Measurements from ENCODE around the gene ARPC1A.
"Not testable (repeated sequence)": the region's sequence is repeated elsewhere in the genome, so short reads cannot be mapped to it uniquely, and the experiment has no call there.

The ARPC1A gene

DNA sequence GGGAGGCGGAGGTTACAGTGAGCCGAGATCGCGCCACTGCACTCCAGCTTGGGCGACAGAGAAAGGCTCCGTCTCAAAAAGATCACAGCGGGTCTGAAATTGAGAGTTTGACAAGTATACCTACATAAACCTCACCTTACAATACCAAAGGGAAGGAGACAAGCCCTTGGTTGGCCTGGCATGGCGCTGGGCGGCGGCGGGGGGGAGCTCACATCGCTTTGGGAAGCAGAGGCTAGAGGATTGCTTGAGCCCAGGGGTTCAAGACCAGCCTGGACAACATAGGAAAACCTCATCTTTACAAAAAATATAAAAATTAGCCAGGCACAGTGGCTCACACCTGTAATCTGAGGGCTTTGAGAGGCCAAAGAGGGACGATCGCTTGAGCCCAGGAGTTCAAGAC, 1.1 kb upstream of the ARPC1A start:
- DNase-seq: no peak

DNA sequence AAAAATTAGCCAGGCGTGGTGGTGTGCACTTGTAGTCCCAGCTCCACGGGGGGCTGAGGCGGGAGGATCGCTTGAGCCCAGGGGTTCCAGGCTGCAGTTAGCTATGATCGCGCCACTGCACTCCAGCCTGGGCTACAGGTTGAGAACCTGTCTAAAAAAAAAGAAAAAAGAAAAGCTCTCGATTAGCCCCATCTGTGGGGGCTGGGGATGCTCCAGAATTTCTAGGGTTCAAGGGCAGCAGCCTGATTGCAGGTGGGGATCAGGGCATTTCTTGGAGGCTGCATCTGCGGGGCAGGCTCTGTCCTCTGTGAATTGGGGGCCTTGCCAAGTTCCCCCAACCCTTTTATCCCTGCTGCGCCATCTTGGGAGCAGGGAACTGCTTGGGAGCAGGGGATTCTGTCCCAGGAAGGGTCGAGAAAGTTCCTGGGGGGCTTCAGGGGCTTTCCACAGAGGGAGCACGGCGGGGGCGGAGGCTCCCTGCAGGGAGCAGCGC, 651 bp upstream of the ARPC1A start:
- no peak for DNase-seq

DNA sequence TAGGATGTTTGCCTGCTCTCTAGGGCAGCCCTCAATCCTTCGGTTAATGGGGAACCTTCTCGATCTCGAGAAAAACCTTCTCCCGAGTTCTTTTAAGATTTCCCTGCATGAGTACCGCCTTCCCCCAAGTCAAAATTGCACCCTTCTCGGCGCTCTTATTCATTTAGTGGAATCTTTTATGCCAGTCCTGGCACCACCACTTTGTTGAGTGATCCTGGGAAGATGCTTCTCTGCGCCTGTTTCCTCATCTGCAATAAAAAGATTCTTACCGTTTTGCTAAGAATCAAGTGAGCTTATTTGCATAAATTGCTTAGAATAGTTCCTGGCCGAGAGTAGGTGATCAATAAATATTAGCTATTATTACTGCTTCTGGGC, 697 bp downstream of the ARPC1A start:
- DNase-seq: no peak

DNA sequence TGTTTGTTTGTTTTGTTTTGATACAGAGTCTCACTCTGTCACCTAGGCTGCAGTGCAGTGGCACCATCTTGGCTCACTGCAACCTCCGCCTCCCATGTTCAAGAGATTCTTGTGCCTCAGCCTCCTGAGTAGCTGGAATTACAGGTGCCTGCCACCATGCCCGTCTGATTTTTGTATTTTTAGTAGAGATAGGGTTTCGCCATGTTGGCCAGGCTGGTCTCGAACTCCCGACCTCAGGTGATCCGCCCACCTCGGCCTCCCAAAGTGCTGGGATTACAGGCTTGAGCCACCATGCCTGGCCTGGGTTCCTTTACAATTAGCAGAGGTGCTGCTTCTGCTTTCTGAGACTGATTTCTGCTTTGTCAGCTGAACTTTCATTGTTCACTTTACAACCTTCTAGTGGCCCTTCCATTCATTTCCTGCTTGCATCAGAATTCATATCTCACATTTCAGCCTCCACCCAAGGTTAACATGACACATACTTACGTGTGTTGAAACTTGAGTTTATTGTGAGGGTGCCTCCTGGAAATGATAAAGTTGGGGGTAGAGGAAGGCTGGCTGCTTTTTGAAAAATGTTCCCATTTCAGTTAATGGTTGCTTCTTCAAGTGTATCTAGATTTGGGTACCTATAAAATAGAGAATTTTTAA, 4.7 kb downstream of the ARPC1A start:
- DNase-seq: peak; percentile 71

DNA sequence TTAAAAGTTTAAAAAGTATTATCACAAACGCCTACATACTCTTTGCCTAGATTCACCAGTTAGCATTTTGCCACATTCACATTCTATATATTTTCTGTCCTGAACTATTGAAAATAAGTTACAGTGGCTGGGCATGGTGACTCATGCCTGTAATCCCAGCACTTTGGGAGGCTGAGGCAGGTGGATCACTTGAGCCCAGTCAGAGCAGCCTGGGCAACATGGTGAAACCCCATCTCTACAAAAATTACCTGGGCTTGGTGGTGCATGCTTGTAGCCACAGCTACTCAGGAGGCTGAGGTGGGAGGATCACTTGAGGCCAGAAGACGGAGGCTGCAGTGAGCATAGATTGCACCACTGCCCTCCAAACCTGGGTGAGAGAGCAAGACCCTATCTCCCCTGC, 5.3 kb downstream of the ARPC1A start:
- no peak for DNase-seq

DNA sequence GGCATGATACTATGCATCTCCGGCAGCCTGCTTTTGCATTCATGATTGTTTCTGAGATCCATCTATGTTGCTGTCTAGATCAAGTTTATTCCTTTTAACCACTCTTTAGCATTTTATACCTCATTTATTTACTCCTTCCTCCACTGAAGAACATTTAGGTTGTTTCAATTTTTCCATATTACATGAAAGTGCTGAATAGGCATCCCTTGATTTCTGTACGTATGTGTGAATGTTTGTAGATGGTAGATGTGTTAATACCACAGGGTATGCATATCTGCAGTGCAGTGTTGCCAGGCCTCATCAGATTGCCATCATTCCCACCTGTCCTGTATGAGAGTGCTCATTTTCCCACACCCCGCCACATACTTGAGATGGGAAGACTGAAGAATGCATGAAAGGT, 13.9 kb downstream of the ARPC1A start:
- DNase-seq: no peak

DNA sequence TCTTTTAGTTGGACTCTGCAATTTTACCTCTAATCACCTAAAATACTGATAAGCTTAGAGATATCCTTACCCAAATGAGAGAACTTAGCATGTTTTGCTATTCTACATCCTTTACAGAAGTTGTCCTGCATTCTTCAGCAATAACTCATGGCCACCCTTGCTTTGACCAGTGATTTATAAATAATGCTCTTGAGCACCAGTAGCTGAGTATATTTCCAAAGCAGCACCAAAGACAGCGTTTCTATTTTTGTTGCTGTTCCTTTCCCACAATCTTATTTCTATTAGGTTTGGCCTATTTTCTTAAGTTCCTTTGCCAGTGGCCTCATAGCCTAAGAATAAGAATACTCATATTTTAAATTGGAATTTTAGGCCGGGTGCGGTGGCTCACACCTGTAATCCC, 15.0 kb downstream of the ARPC1A start:
- DNase-seq: no peak

DNA sequence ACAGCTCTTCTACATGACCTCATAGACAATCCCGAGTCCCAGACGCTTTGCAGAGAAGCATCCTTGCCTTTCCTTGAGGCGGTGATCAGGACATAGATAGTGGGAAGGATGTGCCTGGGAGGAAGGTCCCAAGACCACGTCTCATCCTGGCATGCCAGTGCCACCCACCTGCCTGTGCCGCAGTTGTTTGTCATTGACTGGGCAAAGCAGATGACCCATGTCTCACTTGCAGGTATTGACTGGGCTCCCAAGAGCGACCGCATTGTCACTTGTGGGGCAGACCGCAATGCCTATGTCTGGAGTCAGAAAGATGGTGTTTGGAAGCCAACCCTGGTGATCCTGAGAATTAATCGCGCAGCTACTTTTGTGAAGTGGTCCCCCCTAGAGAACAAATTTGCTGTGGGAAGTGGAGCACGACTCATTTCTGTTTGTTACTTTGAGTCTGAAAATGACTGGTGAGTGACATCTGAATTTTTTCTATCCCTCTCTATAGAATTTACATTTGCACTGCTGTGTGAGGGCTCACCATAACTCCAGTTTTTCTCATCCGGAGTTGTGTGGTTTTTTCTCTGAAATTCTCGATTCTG, 18.5 kb downstream of the ARPC1A start:
- no peak for DNase-seq

DNA sequence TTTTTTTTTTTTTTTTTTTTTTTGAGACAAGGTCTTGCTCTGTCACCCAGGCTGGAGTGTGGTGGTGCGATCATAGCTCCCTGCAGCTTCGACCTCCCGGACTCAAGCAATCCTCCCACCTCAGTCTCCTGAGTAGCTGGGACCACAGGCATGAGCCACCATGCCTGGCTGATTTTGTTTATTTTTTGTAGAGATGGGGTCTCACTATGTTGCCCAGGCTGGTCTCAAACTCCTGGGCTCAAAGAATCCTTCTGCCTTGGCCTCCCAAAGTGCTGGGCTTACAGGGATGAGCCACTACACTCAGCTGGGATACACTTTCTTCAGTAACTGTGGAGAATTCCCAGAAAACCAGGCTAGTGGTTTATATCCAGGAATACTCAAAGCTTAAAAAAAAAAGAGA, 24.9 kb downstream of the ARPC1A start:
- not testable (repeated sequence) for DNase-seq

DNA sequence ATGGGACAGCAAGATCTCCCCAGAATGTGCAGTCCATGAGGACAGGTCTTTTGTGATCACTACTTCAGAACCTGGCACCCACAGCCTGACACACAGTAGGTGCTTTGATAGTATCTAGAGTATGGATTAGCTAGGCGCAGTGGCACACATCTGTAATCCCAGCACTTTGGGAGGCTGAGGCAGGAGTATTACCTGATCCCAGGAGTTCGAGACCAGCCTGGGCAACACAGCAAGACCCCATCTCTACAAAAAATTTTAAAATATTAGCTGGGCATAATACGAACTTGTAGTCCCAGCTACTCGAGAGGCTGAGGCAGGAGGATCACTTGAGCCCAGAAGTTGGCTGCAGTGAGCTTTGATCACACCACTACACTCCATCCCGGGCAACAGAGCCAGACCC, 26.5 kb downstream of the ARPC1A start:
- DNase-seq: no peak

DNA sequence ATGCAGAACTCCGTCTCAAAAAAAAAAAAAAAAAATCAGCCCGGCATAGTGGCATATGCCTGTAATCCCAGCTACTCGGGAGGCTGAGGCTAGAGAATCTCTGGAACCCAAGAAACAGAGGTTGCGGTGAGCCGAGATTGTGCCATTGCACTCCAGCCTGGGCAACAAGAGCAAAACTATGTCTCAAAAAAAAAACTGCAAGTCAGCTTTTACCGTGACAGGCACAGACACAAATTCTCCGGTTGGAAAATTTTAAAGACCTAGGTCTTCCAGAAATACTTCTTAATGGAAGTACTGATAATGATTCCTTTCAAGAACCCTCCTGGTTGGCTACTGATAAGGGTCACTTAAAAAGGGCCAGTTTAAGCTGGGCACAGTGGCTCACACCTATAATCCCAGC, 29.4 kb downstream of the ARPC1A start:
- DNase-seq: no peak

DNA sequence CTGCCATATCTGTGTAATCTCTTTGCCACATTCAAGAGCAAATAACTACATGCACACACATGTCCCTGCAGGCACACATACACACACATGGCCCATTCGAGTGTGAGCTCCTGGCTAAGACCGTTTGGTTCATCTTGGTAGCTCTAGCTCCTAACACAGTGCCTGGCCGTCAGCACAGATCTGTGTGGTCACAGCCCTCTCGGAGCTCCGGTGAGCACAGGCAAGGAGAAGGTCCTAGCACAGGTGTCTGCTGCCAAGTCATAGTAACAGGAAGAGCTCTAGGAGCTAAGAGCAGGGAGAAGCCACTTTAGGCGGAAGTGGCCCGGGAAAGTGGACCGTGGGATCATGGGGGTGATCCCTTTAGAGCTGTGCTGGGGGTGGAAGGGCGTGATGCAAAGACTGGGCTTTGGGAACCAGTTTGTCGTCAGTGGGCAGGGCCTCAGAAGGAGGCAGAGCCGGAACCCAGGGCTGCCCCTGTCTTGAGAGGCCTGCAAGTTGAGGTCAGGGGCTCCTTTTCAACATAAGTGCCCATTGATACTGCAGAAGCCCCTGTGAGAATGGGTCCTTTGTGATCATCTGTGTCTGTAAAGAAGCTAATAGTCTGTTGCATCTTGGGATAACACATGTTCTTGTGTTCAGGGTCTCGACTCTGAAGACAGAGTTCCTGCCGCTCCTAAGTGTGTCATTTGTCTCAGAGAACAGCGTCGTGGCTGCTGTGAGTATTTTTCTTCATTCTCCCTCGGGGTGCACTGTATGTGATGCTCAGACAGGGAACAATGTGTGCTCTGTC, 32.2 kb downstream of the ARPC1A start:
- DNase-seq: no peak

DNA sequence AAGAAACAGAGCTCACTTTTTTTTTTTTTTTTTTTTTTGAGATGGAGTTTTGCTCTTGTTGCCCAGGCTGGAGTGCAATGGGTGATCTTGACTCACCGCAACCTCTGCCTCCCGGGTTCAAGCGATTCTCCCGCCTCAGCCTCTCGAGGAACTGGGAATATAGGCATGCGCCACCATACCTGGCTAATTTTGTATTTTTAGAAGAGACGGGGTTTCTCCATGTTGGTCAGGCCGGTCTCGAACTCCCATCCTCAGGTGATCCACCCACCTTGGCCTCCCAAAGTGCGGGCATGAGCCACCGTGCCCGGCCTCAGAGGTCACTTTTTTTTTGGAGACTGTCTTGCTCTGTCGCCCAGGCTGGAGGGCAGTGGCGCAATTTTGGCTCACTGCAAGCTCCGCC, 32.8 kb downstream of the ARPC1A start:
- not testable (repeated sequence) for DNase-seq

DNA sequence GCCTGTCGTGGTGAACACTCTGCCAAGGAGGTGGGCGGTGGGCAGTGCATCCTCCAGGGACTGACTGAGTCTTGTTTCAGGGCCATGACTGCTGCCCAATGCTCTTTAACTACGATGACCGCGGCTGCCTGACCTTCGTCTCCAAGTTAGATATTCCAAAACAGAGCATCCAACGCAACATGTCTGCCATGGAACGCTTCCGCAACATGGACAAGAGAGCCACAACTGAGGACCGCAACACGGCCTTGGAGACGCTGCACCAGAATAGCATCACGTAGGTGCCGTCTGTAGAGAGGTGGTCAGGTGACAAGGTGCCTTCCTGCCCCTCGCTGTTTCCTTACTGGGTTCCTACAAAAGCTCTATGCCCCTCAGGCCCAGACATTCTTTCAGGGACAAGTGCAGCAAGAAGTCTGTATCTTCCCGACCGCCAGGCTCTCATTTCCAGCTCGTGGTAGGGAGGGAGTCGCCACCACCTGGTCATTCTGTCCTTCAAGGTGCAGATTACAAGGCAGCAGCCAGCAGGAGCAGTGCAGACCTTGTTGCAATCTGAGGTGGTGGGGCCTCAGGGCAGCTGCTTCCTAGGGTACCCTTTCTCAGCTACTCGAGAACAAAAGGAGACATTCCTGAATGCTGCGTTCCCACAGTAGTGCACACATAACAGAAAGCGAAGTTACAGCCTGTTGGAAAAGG, 33.9 kb downstream of the ARPC1A start:
- no peak for DNase-seq

DNA sequence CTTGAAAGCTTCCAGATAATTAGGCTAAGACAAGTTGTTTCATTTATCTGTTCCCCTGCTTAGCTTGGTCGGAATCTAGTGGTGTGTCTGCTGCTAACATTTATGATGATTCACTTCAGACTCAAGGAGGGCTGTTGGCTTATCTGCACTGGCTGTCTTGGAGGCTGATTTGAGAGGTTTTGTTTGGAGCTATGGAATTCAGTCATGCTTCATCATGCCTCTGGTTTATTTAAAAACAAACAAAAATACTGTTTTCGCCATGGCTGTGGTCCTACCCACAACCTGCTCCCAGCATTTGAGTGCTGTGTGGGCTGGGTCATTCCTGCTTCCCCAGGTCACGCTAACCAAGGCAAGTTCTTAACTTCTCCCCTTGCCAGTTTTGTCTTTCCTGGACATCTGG, 37.1 kb downstream of the ARPC1A start:
- no peak for DNase-seq

DNA sequence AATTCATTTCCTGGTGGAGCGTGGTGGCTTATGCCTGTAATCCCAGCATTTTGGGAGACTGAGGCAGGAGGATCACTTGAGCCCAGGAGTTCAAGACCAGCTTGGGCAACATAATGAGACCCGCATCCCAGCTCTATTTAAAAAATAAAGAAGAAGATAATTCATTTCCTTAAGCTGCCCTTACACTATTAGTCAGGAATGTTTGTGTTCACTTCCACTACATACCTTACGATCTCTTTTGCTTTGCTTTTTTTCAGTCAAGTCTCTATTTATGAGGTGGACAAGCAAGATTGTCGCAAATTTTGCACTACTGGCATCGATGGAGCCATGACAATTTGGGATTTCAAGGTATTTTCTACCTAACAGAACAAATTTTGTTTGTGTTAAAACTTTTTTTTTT, 37.6 kb downstream of the ARPC1A start:
- DNase-seq: no peak

DNA sequence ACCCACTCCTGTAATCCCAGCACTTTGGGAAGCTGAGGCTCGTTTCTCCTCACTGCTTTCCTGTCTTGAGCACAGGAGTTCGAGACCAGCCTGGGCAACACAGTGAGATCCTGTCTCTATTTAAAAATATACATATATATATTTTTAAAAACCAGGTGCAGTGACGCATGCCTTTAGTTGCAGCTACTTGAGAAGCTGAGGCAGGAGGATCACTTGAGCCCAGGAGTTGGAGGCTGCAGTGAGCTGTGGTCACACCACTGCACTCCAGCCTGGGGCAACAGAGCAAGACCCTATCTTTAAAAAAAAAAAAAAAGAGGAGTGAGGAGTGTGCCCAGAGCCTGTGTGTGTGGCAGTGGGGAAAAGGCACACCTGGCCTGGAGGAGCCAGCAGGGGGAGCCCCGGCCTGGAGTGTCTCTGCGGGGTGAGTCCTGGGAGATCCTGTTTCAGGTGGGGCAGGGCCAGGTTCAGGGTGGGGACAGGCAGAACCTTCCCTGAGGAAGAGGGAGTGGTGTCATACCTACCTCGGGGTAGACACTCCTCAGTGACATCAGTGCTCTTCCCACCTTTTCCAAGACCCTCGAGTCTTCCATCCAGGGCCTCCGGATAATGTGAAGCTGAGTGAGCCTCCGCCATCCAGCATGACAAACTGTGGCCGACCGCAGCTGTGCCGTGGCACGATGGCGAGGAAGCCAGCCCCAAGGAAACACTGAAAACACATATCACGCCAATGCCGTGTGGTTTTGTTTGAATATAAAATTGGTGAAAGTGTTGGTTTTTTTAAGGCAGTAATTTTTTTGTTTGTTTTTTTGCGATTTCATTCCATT, 39.8 kb downstream of the ARPC1A start:
- DNase-seq: peak; percentile 44

DNA sequence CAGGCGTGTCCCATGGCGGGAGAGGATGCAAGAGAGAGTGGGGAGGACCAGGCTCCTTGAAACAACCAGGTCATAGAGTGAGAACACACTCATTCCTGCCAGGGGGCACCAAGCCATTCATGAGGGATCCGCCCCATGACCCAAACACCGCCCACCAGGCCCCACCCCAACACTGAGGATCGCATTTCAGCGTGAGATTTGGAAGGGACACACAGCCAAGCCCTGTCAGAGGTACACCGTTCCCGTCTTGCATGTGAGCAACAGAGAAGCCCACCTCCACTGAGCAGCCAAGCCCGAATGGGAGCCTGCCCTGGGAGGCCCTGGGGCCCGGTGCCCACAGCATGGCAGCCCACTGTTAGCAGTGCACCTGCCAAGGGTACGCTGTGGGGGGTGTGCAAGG, 40.9 kb downstream of the ARPC1A start:
- no peak for DNase-seq

DNA sequence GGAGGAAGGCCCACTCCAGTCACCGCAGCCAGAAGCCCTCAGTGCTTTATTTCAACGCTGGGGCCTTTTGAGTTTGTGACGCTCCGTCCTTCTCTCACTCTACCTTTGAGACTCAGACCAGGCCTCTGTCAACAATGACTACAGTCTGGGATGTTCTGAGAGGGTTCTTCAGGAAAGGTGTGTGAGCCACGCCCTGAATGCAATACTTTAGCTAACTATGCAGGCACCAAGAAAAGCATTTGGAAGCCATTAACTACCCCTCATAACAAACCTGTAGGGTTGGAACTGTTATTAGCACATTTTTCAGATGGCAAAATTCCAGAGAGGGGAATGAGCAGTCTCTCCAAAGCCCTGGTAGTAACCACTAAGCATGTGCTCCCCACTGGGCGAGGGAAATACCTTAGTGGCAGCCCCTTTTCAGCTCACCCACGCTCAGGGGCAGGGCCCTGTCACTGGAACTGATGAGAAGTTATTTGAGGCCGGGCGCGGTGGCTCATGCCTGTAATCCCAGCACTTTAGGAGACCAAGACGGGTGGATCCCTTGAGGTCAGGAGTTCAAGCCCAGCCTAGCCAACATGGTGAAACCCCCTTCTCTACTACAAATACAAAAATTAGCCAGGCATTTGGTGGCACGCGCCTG, 43.2 kb downstream of the ARPC1A start:
- DNase-seq: no peak

DNA sequence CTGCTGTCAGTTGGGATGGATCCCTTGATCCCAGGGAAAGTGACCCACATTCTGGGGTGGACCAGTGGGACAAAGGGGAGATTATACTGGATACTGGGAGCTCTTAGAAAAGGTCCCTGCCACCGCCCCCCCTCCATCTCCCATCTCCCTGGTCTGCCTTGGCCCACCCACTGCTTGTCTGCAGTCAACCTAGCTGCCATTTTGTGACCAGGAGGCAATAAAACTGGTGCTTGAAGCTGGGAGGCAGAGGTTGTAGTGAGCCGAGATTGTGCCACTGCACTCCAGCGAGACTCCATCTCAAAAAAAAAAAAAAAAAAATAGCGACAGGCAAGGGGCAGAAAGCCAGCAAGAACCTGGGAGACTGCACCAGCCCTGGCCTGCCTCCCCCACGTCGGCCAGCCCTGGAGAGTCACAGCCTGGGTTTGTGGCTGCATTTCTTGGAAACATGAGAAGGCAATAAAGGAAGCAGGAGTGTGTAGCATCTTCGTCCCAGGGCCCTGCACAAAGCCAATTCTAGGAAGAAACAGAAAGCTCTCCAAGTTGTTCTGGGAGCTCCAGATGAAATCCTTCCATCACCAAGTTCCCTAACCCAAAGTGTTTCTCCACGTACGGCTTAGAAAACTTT, 44.2 kb downstream of the ARPC1A start:
- peak; percentile 73 for DNase-seq

DNA sequence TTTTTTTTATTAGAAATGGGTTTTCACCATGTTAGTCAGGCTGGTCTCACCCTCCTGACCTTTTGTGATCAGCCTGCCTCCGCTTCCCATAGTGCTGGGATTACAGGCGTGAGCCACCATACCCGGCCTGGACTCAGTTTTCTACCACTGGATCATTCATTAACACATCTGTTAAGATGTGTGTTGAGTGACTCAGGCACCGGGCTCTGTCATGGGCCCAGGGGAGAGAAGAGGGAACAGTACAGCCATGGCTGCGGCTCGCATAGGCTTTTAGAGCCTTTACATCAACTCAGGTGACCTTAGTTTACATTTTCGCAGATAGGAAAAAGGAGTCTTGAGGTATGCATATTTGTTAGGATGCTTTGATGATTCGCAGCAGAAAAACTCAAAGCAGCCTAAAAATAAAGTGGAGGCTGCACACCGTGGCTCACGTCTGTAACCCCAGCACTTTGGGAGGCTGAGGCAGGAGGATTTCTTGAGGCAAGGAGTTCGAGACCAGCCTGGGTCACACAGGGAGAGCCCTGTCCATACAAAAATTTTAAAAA, 45.8 kb downstream of the ARPC1A start:
- no peak for DNase-seq
